Lower leg skin (tissue), 3 donors: ENCODE data around the gene TAC3.

Experiments
- POLR2A ChIP-seq, 2 donors: fragments of 450-650 bp; IDR thresholded peaks; one replicate each; pipeline ENCODE4 v1.6.1; 2016 to 2017; ENCODE audit warnings: antibody characterized with exemption in 2 of 2, mild to moderate bottlenecking in 1 of 2, moderate library complexity in 1 of 2
- TF ChIP-seq, protein P1 (sequence below), 3 donors: fragments of 450-650 bp; IDR thresholded peaks; one replicate each; pipeline ENCODE4 v1.5.1; 2016; ENCODE audit warnings: antibody characterized with exemption in 3 of 3, mild to moderate bottlenecking in 3 of 3, moderate library complexity in 2 of 3

GRCh38 chr12:56983386-56983785 is 32.9 kb downstream of the TAC3 start:
- TF ChIP-seq, protein P1, sequence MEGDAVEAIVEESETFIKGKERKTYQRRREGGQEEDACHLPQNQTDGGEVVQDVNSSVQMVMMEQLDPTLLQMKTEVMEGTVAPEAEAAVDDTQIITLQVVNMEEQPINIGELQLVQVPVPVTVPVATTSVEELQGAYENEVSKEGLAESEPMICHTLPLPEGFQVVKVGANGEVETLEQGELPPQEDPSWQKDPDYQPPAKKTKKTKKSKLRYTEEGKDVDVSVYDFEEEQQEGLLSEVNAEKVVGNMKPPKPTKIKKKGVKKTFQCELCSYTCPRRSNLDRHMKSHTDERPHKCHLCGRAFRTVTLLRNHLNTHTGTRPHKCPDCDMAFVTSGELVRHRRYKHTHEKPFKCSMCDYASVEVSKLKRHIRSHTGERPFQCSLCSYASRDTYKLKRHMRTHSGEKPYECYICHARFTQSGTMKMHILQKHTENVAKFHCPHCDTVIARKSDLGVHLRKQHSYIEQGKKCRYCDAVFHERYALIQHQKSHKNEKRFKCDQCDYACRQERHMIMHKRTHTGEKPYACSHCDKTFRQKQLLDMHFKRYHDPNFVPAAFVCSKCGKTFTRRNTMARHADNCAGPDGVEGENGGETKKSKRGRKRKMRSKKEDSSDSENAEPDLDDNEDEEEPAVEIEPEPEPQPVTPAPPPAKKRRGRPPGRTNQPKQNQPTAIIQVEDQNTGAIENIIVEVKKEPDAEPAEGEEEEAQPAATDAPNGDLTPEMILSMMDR (IDR thresholded peaks at IDR 0.05) = no peak
- no peak for TF ChIP-seq POLR2A (IDR thresholded peaks at IDR 0.05)
